Measurements from ENCODE around the gene ATAD3B. TPM values are rescaled to one million over a fixed set of nuclear protein-coding genes. Genes with fewer than 3 reads are reported as not detected.

The ATAD3B gene
- total RNA-seq, 1 experiment from 2014 or later = 68.9 TPM

- no TSS peak for BruUV-seq (replicated peaks)
- CTCF ChIA-PET = no interaction called here
- intact Hi-C loops (cut with micrococcal nuclease; ENCODE audit: unreplicated experiment) = no loop called here
Measured at GRCh38 chr1:1435106-1435903, 36.3 kb upstream of the ATAD3B start, which contains the start of gene VWA1. TSS of gene VWA1 (plus strand) at chr1:1435690. CDS start at chr1:1435749, 59 bp downstream.

GRCh38 chr1:1435911-1436629, 35.5 kb upstream of the ATAD3B start:
- BruUV-seq (replicated peaks) = no TSS peak
- no peak for DNase-seq (ENCODE audit: low spot score)
- H3K27me3 ChIP-seq (replicated peaks; ENCODE audit: insufficient read depth, low read depth, low read length, poor library complexity) = no peaks in the 10 kb centered on the region
- intact Hi-C loops (cut with micrococcal nuclease; ENCODE audit: unreplicated experiment) = no loop called here
- POLR2A ChIA-PET (ENCODE audit: low non-redundant PET) = no interaction called here
- peaks cover 11% of the 10 kb centered on the region for H3K4me1 ChIP-seq (ENCODE audit: insufficient read depth, low read length, poor library complexity, severe bottlenecking)
- H3K4me3 ChIP-seq (ENCODE audit: low read depth, low read length, poor library complexity, severe bottlenecking) = peak overlapping the region; percentile 42
- CTCF ChIA-PET = no interaction called here
- H3K27ac ChIP-seq (ENCODE audit: low read depth, low read length, poor library complexity, severe bottlenecking) = no peak overlapping the region
- no peak for TF ChIP-seq CTCF (conservative IDR thresholded peaks at IDR 0.05; ENCODE audit: low read depth, low read length)
- TF ChIP-seq EZH2 (IDR thresholded peaks at IDR 0.05; ENCODE audit: borderline replicate concordance, low read depth, low read length, poor library complexity, severe bottlenecking) = no peak
- H3K9me3 ChIP-seq (ENCODE audit: low read depth, low read length, poor library complexity, severe bottlenecking) = no peaks in the 10 kb centered on the region
- no peaks in the 10 kb centered on the region for H3K36me3 ChIP-seq (ENCODE audit: insufficient read depth, low read length, poor library complexity, severe bottlenecking)

More at GRCh38 chr1:1435106-1435903, 36.3 kb upstream of the ATAD3B start, which contains the start of gene VWA1:
- Histone ChIP-seq H3K27me3 (replicated peaks; ENCODE audit: insufficient read depth, low read depth, low read length, poor library complexity) (no peaks in the 10 kb centered on the region), H3K27ac (ENCODE audit: low read depth, low read length, poor library complexity, severe bottlenecking) (no peak within 1 kb of the TSS), H3K36me3 (ENCODE audit: insufficient read depth, low read length, poor library complexity, severe bottlenecking) (no peaks in the 10 kb centered on the region), H3K9me3 (ENCODE audit: low read depth, low read length, poor library complexity, severe bottlenecking) (no peaks in the 10 kb centered on the region), H3K4me1 (ENCODE audit: insufficient read depth, low read length, poor library complexity, severe bottlenecking) (peaks cover 11% of the 10 kb centered on the region), H3K4me3 (ENCODE audit: low read depth, low read length, poor library complexity, severe bottlenecking) (peak within 1 kb of the TSS; percentile 42)
- DNase-seq (ENCODE audit: low spot score) = peak; percentile 76
- TF ChIP-seq EZH2 (IDR thresholded peaks at IDR 0.05; ENCODE audit: borderline replicate concordance, low read depth, low read length, poor library complexity, severe bottlenecking) (no peak), CTCF (conservative IDR thresholded peaks at IDR 0.05; ENCODE audit: low read depth, low read length) (no peak)
- POLR2A ChIA-PET (ENCODE audit: low non-redundant PET) = no interaction called here

- no peak for DNase-seq (ENCODE audit: low spot score)
- peaks cover 11% of the 10 kb centered on the region for H3K4me1 ChIP-seq (ENCODE audit: insufficient read depth, low read length, poor library complexity, severe bottlenecking)
- intact Hi-C loops (cut with micrococcal nuclease; ENCODE audit: unreplicated experiment) = no loop called here
- H3K36me3 ChIP-seq (ENCODE audit: insufficient read depth, low read length, poor library complexity, severe bottlenecking) = no peaks in the 10 kb centered on the region
- no peaks in the 10 kb centered on the region for H3K9me3 ChIP-seq (ENCODE audit: low read depth, low read length, poor library complexity, severe bottlenecking)
- CTCF ChIA-PET = no interaction called here
- no peaks in the 10 kb centered on the region for H3K27me3 ChIP-seq (replicated peaks; ENCODE audit: insufficient read depth, low read depth, low read length, poor library complexity)
- TF ChIP-seq EZH2 (IDR thresholded peaks at IDR 0.05; ENCODE audit: borderline replicate concordance, low read depth, low read length, poor library complexity, severe bottlenecking) = no peak
- TF ChIP-seq CTCF (conservative IDR thresholded peaks at IDR 0.05; ENCODE audit: low read depth, low read length) = no peak
- POLR2A ChIA-PET (ENCODE audit: low non-redundant PET) = no interaction called here
- no peak overlapping the region for H3K27ac ChIP-seq (ENCODE audit: low read depth, low read length, poor library complexity, severe bottlenecking)
- BruUV-seq (replicated peaks) = no TSS peak
- H3K4me3 ChIP-seq (ENCODE audit: low read depth, low read length, poor library complexity, severe bottlenecking) = peak overlapping the region; percentile 42
Measured at GRCh38 chr1:1436630-1437032, 34.9 kb upstream of the ATAD3B start.

Data from A673 (cell line).